K562 (cell line): Measurements from ENCODE around the gene OFD1. TPM values are rescaled to one million over a fixed set of nuclear protein-coding genes. Genes with fewer than 3 reads are reported as not detected.

Experiments used
- ATAC-seq: fragments of 200-7000 bp; cut with Tn5 transposase; 3 replicates; pipeline ENCODE4 v1.9.1; 2020; ENCODE audit warnings: moderate library complexity
- BruUV-seq: library from RNA; stranded (reverse); fragments of 400-500 nt; replicated peaks from 2 replicates; lab custom pipeline; 2021; lab: Mats Ljungman, UMichigan
- CTCF ChIA-PET: fragments of 300-600 bp; formaldehyde crosslinking; extraction: SDS; loops from one replicate; lab custom pipeline; 2021; ENCODE audit warnings: low intra/inter-chr PET ratio; lab: Yijun Ruan, JAX
- POLR2A ChIA-PET: fragments of 300-600, 350-650 bp; sonication (Branson Sonifier 250); formaldehyde crosslinking; extraction: SDS; loops from one replicate; lab custom pipeline; 2021; ENCODE audit warnings: antibody characterized with exemption, inconsistent platforms; lab: Yijun Ruan, JAX
- DNase-seq, 4 experiments: peaks; one replicate each; pipeline versions ENCODE4 v3.0.0 to v3.0.0-alpha.2; 2011 to 2018; ENCODE audit warnings: low spot score in 3 of 4, mixed read lengths in 3 of 4; ENCODE audit errors: extremely low read depth in 1 of 4
- FAIRE-seq: peaks from 2 replicates; lab custom pipeline; 2011; peaks lifted over from hg19 to GRCh38; lab: Jason Lieb, UNC
- H2AFZ ChIP-seq: 2 replicates; pipeline ENCODE4 v1.6.0; 2011; ENCODE audit warnings: low read depth, low read length, control low read depth, inconsistent platforms
- H3K27ac ChIP-seq: fragments of 200-600 bp; 3 replicates; pipeline ENCODE4 v1.8.0; 2011; ENCODE audit warnings: low read depth, mild to moderate bottlenecking, control low read depth, inconsistent platforms, low read length, moderate library complexity, mixed read lengths; ENCODE audit errors: extremely low read depth
- H3K27me3 ChIP-seq, 2 experiments: fragments of 300-600 bp in 1 of 2; 2 replicates in 1 of 2; 3 replicates in 1 of 2; pipeline versions ENCODE4 v1.6.0 to v1.8.0; 2011; ENCODE audit warnings: inconsistent platforms in 2 of 2, low read length in 2 of 2, mild to moderate bottlenecking in 1 of 2, mixed read lengths in 1 of 2, moderate library complexity in 1 of 2; ENCODE audit not compliant: control insufficient read depth in 2 of 2, insufficient read depth in 2 of 2
- H3K36me3 ChIP-seq: fragments of 300-600 bp; 3 replicates; pipeline ENCODE4 v1.8.0; 2011; ENCODE audit warnings: mild to moderate bottlenecking, low read length, inconsistent platforms; ENCODE audit not compliant: control insufficient read depth, insufficient read depth
- H3K4me1 ChIP-seq, 2 experiments: fragments of 200-600 bp in 1 of 2; replicated peaks in 1 of 2; 2 replicates in 1 of 2; 3 replicates in 1 of 2; pipeline versions ENCODE4 v1.5.1 to v1.8.0; 2011; ENCODE audit warnings: inconsistent platforms in 2 of 2, low read length in 2 of 2, mild to moderate bottlenecking in 1 of 2, mixed read lengths in 1 of 2, moderate library complexity in 1 of 2; ENCODE audit not compliant: control insufficient read depth in 2 of 2, insufficient read depth in 2 of 2
- H3K4me2 ChIP-seq: 2 replicates; pipeline ENCODE4 v1.6.1; 2011; ENCODE audit warnings: low read length, control low read depth, inconsistent platforms, mixed read lengths; ENCODE audit not compliant: insufficient read depth
- H3K4me3 ChIP-seq: fragments of 200-600 bp; sonication (generic), shearing (Covaris generic); 2 replicates; pipeline ENCODE4 v1.5.1; 2016; ENCODE audit warnings: control low read depth, inconsistent platforms
- H3K79me2 ChIP-seq: fragments of 200-600 bp; 3 replicates; pipeline ENCODE4 v1.8.0; 2011; ENCODE audit warnings: low read length, inconsistent platforms; ENCODE audit not compliant: control insufficient read depth, insufficient read depth
- H3K9ac ChIP-seq, 2 experiments: 2 replicates each; pipeline versions ENCODE4 v1.6.0 to v1.6.1; 2011; ENCODE audit warnings: low read depth in 2 of 2, low read length in 2 of 2, control low read depth in 1 of 2, inconsistent platforms in 1 of 2, mild to moderate bottlenecking in 1 of 2, mixed read lengths in 1 of 2; ENCODE audit not compliant: insufficient read depth in 1 of 2
- H3K9me1 ChIP-seq: one replicate; pipeline ENCODE4 v1.6.0; 2011; ENCODE audit warnings: inconsistent platforms, mild to moderate bottlenecking, low read length, moderate library complexity; ENCODE audit not compliant: control insufficient read depth, insufficient read depth
- H3K9me3 ChIP-seq: replicated peaks from 2 replicates; pipeline ENCODE4 v1.5.1; 2011; ENCODE audit warnings: low read depth, low read length, inconsistent platforms; ENCODE audit not compliant: control insufficient read depth, insufficient read depth
- H4K20me1 ChIP-seq: replicated peaks from 2 replicates; pipeline ENCODE4 v1.6.1; 2011; ENCODE audit warnings: low read length, inconsistent platforms, mixed read lengths; ENCODE audit not compliant: control insufficient read depth, insufficient read depth
- FOSL1 ChIP-seq: fragments of 200-800 bp; sonication (Bioruptor generic); conservative IDR thresholded peaks from 2 replicates; pipeline ENCODE4 v1.6.1; 2016; ENCODE audit warnings: missing genetic modification characterization, missing compliant biosample characterization
- GABPB1 ChIP-seq: sonication (generic); formaldehyde crosslinking; IDR thresholded peaks from 2 replicates; pipeline ENCODE4 v1.8.0; 2022; ENCODE audit warnings: mild to moderate bottlenecking, missing genetic modification reagents
- JUND ChIP-seq, 2 experiments: IDR thresholded peaks; 2 replicates in 1 of 2; 3 replicates in 1 of 2; pipeline ENCODE4 v1.6.1; 2011; ENCODE audit warnings: borderline replicate concordance in 2 of 2, low read depth in 2 of 2, low read length in 2 of 2, improper control_type of control experiment in 1 of 2, missing biosample characterization in 1 of 2, missing genetic modification characterization in 1 of 2, missing genetic modification reagents in 1 of 2
- KHSRP ChIP-seq: fragments of 450-650 bp; IDR thresholded peaks from 2 replicates; pipeline ENCODE4 v1.6.1; 2017
- MEIS2 ChIP-seq: fragments of 450-650 bp; IDR thresholded peaks from 2 replicates; pipeline ENCODE4 v1.6.1; 2014; ENCODE audit warnings: mild to moderate bottlenecking; ENCODE audit not compliant: partially characterized antibody
- NR4A1 ChIP-seq, 2 experiments: fragments of 250-450 bp in 1 of 2; fragments of 450-650 bp in 1 of 2; sonication (Bioruptor Pico) in 1 of 2; IDR thresholded peaks; 2 replicates each; pipeline versions ENCODE4 v1.4.0 to v1.6.1; 2016 to 2020; ENCODE audit warnings: mild to moderate bottlenecking in 2 of 2, missing compliant biosample characterization in 1 of 2, missing genetic modification characterization in 1 of 2, moderate library complexity in 1 of 2
- POLR2AphosphoS5 ChIP-seq: IDR thresholded peaks from 2 replicates; pipeline ENCODE4 v1.6.1; 2011; ENCODE audit warnings: mild to moderate bottlenecking, low read depth, low read length, moderate library complexity; ENCODE audit not compliant: control insufficient read depth, insufficient read depth
- RBM25 ChIP-seq: fragments of 200-400 bp; formaldehyde crosslinking; IDR thresholded peaks from 2 replicates; pipeline ENCODE4 v1.6.1; 2018; ENCODE audit warnings: low read length, low read depth, moderate library complexity; ENCODE audit not compliant: severe bottlenecking
- SMARCA4 ChIP-seq: fragments of 450-650 bp; IDR thresholded peaks from 2 replicates; pipeline ENCODE4 v1.6.1; 2016
- SMARCA5 ChIP-seq: fragments of 450-650 bp; IDR thresholded peaks from 2 replicates; pipeline ENCODE4 v1.6.1; 2016
- SMARCE1 ChIP-seq: fragments of 450-650 bp; IDR thresholded peaks from 2 replicates; pipeline ENCODE4 v1.7.1; 2016; ENCODE audit warnings: mild to moderate bottlenecking
- TEAD4 ChIP-seq, 2 experiments: sonication (generic) in 1 of 2; formaldehyde crosslinking in 1 of 2; IDR thresholded peaks; 2 replicates each; pipeline versions ENCODE4 v1.6.1 to v1.8.0; 2012 to 2022; ENCODE audit warnings: borderline replicate concordance in 1 of 2, inconsistent platforms in 1 of 2, low read length in 1 of 2, mild to moderate bottlenecking in 1 of 2, missing genetic modification reagents in 1 of 2
- WGBS: fragments of 100-300 bp; shearing (Covaris generic); methylation state at CpG from one replicate; pipeline ENCODE4 v1.1.6; 2016; ENCODE audit warnings: low coverage, mixed read lengths; ENCODE audit not compliant: insufficient coverage; ENCODE audit errors: missing lambda C conversion rate; 5-methylcytosine and 5-hydroxymethylcytosine counted together
- in situ Hi-C: fragments of 300-500 bp; cut with MboI; formaldehyde crosslinking; loops from 4 replicates; pipeline ENCODE4 v1.15.0; 2018; ENCODE audit warnings: inconsistent platforms, mixed read lengths
- intact Hi-C: fragments of 100-400 bp; cut with micrococcal nuclease; formaldehyde crosslinking; loops from 2 replicates; pipeline ENCODE4 v1.14.2; 2022
- polyA plus RNA-seq, 8 experiments: library from polyadenylated mRNA; depleted of rRNA in 4 of 8; stranded (reverse) in 5 of 8; unstranded in 3 of 8; fragments of >200 nt; fragmentation: Nextera tagmentation in 2 of 8; fragmentation: Illumina TruSeq in 1 of 8; extraction: Ambion mirVana in 2 of 8; extraction: Trizol in 1 of 8; gene quantifications; 2 replicates each; pipeline versions ENCODE4 v1.2.1 to v1.2.3, GENCODE V29; 2011 to 2014; ENCODE audit warnings: inconsistent platforms in 1 of 8, missing spikeins in 1 of 8
- total RNA-seq, 7 experiments: library from RNA; depleted of rRNA in 6 of 7; stranded (reverse); fragments of >200 nt in 6 of 7; fragmentation: Illumina TruSeq in 2 of 7; extraction: Trizol in 2 of 7; gene quantifications; 2 replicates each; pipeline versions ENCODE4 v1.2.1 to v1.2.3, GENCODE V29; 2011 to 2021; ENCODE audit warnings: low replicate concordance in 1 of 7
- TF ChIP-seq, protein P1 (sequence below), 2 experiments: IDR thresholded peaks in 1 of 2; conservative IDR thresholded peaks in 1 of 2; 2 replicates each; pipeline ENCODE4 v1.6.1; 2016; ENCODE audit warnings: low read depth in 2 of 2, mild to moderate bottlenecking in 1 of 2, missing compliant biosample characterization in 1 of 2, missing genetic modification characterization in 1 of 2, moderate library complexity in 1 of 2
- TF ChIP-seq, protein P2 (sequence below): fragments of 450-650 bp; IDR thresholded peaks from 2 replicates; pipeline ENCODE4 v1.6.1; 2016
- TF ChIP-seq, protein P3 (sequence below), 2 experiments: fragments of 450-650 bp in 1 of 2; sonication (generic) in 1 of 2; formaldehyde crosslinking in 1 of 2; IDR thresholded peaks in 1 of 2; conservative IDR thresholded peaks in 1 of 2; 2 replicates each; pipeline versions ENCODE4 v1.6.1 to v1.8.1; 2016 to 2023; ENCODE audit warnings: mild to moderate bottlenecking in 2 of 2, moderate library complexity in 2 of 2, inconsistent platforms in 1 of 2, missing genetic modification reagents in 1 of 2

Gene OFD1
- total and polyA plus RNA-seq, 9 of the 15 experiments (the other 6 are each of a cell fraction or from before 2014, with no cell fraction given), result 22.0 to 49.1 (median 30.2) TPM

DNA sequence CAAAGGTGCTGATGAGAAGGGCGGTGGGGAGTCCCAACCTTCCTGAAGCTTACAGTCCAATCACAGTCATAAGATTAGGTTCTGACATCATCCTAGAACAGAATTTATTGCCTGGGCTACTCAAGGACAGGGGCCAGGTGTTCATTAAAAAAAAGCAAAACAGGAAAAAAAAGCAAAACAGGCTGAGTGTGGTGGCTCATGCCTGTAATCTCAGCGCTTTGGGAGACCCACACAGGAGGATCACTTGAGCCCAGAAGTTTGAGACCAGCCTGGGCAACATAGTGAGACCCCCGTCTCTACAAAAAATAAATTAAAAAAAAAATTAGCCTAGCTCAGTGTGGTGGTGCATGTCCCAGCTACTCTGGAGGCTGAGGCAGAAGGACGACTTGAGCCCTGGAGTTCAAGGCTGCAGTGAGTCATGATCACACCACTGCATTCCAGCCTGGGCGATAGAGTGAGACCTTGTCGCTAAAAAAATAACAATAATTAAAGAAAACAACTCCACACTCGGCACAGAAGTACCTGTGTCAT is 42.6 kb upstream of the OFD1 start:
- Histone ChIP-seq H3K27me3 (no peaks in the 10 kb centered on the region), H3K4me2 (peak overlapping the region; percentile 56; the same call in 1 of the 2 replicates), H3K36me3 (peaks cover 9% of the 10 kb centered on the region; the same call in 1 of the 3 replicates), H2AFZ (no peak overlapping the region), H3K9me1 (no peaks in the 10 kb centered on the region), H3K79me2 (peaks cover 75% of the 10 kb centered on the region), H3K27ac (peak overlapping the region; percentile 68), H3K9ac (peak overlapping the region in 1 of 2 experiments; percentile 37; a peak in 2 of 4 replicates), H3K4me3 (no peak overlapping the region), H3K9me3 (no peaks in the 10 kb centered on the region), H3K4me1 (peaks cover 6 to 37% of the 10 kb centered on the region in 2 experiments; a peak in 3 of 5 replicates), H4K20me1 (peaks cover 24% of the 10 kb centered on the region; the same call in 1 of the 2 replicates)
- no TSS peak for BruUV-seq
- ChIA-PET POLR2A (interaction anchor here (1.0 kb wide), 1 partner anchor 43 kb away, joined by 3 read pairs; the partner anchor contains the start of genes OFD1 and TRAPPC2), CTCF (no interaction called here)
- WGBS, result 17% methylated on average over 6 of the region's 7 CpGs
- ATAC-seq (peak; percentile 26), FAIRE-seq (no peak), DNase-seq (peak in 2 of 4 experiments; percentile 28 to 52)
- intact Hi-C loops (loop anchor here (2.0 kb wide), 1 partner anchor 33 kb away; no protein-coding TSS in a partner anchor), in situ Hi-C loops (no loop called here)
- TF ChIP-seq SMARCA5, result peak; percentile 34; the same call in 1 of the 2 replicates
- no peak for TF ChIP-seq GABPB1
- TF ChIP-seq, protein P1, sequence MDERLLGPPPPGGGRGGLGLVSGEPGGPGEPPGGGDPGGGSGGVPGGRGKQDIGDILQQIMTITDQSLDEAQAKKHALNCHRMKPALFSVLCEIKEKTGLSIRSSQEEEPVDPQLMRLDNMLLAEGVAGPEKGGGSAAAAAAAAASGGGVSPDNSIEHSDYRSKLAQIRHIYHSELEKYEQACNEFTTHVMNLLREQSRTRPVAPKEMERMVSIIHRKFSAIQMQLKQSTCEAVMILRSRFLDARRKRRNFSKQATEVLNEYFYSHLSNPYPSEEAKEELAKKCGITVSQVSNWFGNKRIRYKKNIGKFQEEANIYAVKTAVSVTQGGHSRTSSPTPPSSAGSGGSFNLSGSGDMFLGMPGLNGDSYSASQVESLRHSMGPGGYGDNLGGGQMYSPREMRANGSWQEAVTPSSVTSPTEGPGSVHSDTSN (CRISPR knock-in tag; IDR thresholded peaks at IDR 0.05; ENCODE audit: low read depth), result no peak
- TF ChIP-seq, protein P1 (tag; conservative IDR thresholded peaks at IDR 0.05; ENCODE audit: low read depth), result peak; percentile 47
- TF ChIP-seq, protein P2, sequence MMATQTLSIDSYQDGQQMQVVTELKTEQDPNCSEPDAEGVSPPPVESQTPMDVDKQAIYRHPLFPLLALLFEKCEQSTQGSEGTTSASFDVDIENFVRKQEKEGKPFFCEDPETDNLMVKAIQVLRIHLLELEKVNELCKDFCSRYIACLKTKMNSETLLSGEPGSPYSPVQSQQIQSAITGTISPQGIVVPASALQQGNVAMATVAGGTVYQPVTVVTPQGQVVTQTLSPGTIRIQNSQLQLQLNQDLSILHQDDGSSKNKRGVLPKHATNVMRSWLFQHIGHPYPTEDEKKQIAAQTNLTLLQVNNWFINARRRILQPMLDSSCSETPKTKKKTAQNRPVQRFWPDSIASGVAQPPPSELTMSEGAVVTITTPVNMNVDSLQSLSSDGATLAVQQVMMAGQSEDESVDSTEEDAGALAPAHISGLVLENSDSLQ, result peak; percentile 80
- TF ChIP-seq SMARCE1, result peak; percentile 20; the same call in 1 of the 2 replicates
- peak; percentile 33; the same call in 1 of the 2 replicates for TF ChIP-seq JUND (IDR thresholded peaks at IDR 0.05; ENCODE audit: borderline replicate concordance, low read depth, low read length)
- TF ChIP-seq JUND (tag; IDR thresholded peaks at IDR 0.05; ENCODE audit: borderline replicate concordance, low read depth, low read length), result 0 out of 3 replicates have a peak, but pooled peaks have one; percentile 11
- 0 out of 2 replicates have a peak, but pooled peaks have one; percentile 19 for TF ChIP-seq SMARCA4
- no peak for TF ChIP-seq KHSRP
- peak; percentile 74 for TF ChIP-seq FOSL1 (tag)
- TF ChIP-seq POLR2AphosphoS5, result 0 out of 2 replicates have a peak, but pooled peaks have one; percentile 20
- peak; percentile 5 for TF ChIP-seq RBM25
- TF ChIP-seq, protein P3, sequence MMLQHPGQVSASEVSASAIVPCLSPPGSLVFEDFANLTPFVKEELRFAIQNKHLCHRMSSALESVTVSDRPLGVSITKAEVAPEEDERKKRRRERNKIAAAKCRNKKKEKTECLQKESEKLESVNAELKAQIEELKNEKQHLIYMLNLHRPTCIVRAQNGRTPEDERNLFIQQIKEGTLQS (IDR thresholded peaks at IDR 0.05), result peak; percentile 76
- TF ChIP-seq, protein P3 (CRISPR knock-in tag; conservative IDR thresholded peaks at IDR 0.05), result no peak
- peak; percentile 68 for TF ChIP-seq MEIS2
- no peak for TF ChIP-seq NR4A1 (CRISPR knock-in tag; IDR thresholded peaks at IDR 0.05)
- TF ChIP-seq NR4A1 (tag; IDR thresholded peaks at IDR 0.05), result no peak
- TF ChIP-seq TEAD4 (IDR thresholded peaks at IDR 0.05; ENCODE audit: low read length), result peak; percentile 50; the same call in 1 of the 2 replicates
- TF ChIP-seq TEAD4 (CRISPR knock-in tag; IDR thresholded peaks at IDR 0.05; ENCODE audit: borderline replicate concordance), result no peak
